ENCODE measurements around the gene TMEM45A. TPM values are rescaled to one million over a fixed set of nuclear protein-coding genes. Genes with fewer than 3 reads are reported as not detected.
"Not testable (repeated sequence)": the region's sequence is repeated elsewhere in the genome, so short reads cannot be mapped to it uniquely, and the experiment has no call there.

TMEM45A gene
- total RNA-seq, 1 donor, result 50.6 TPM

DNA sequence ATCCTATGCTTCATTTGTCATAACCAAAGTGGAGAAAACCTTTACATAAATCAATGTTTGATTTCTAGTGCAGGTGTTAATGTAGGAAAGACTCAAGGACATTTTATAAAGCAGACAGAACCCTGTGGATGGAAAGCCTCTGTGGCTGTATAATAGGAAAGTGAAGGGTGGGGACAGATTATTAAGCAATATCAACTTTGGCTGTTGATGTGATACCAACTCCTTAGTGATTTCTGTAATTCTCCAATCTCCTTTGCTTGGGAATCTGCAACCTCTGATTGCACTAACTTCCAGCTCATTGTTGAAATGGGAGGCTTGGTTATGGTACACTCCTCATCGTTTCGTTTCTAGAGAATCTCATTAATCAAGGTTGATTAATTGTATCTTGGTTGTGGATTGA lies 87.7 kb downstream of the TMEM45A start:
- TF ChIP-seq, protein P1, sequence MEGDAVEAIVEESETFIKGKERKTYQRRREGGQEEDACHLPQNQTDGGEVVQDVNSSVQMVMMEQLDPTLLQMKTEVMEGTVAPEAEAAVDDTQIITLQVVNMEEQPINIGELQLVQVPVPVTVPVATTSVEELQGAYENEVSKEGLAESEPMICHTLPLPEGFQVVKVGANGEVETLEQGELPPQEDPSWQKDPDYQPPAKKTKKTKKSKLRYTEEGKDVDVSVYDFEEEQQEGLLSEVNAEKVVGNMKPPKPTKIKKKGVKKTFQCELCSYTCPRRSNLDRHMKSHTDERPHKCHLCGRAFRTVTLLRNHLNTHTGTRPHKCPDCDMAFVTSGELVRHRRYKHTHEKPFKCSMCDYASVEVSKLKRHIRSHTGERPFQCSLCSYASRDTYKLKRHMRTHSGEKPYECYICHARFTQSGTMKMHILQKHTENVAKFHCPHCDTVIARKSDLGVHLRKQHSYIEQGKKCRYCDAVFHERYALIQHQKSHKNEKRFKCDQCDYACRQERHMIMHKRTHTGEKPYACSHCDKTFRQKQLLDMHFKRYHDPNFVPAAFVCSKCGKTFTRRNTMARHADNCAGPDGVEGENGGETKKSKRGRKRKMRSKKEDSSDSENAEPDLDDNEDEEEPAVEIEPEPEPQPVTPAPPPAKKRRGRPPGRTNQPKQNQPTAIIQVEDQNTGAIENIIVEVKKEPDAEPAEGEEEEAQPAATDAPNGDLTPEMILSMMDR (IDR thresholded peaks at IDR 0.05; ENCODE audit: insufficient read depth, low read length), result no peak
- no peak overlapping the region for H3K4me3 ChIP-seq (ENCODE audit: low read depth, low read length)
- no peak for DNase-seq (ENCODE audit: low read depth)

DNA sequence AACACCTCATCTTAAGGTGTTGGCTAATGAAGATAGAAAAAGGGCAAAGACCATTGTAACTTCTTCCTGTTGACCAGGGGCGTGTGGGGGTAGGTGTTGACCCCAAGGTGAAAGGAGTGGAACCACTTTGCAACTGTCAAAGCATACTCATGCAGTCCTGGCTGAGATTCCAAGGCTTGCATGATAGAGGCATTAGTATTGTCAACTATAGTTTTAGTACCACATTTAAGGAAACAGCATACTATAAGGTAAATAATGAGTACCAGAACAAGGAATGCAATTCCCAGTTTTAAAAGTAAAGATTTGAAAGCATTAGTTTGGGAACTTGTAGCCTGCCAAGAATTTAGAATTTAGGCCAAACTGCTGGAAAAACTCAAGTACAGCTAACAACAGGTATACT lies 89.2 kb downstream of the TMEM45A start:
- no peak overlapping the region for H3K4me3 ChIP-seq (ENCODE audit: low read depth, low read length)
- TF ChIP-seq, protein P1 (IDR thresholded peaks at IDR 0.05; ENCODE audit: insufficient read depth, low read length), result no peak
- peak; percentile 37 for DNase-seq (ENCODE audit: low read depth)

DNA sequence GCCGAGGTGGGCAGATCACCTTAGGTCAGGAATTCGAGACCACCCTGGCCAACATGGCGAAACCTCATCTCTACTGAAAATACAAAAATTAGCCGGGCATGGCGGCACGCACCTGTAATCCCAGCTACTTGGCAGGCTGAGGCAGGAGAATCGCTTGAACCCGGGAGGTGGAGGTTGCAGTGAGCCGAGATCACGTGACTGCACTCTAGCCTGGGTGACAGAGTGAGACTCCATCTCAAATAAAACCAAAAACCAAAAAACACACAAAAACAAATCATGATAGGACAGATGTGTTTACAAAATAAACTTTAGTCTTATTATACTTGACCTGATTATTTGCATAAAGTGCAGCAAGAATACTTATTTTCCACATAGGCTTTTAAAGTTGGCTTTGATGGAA lies 89.7 kb downstream of the TMEM45A start:
- DNase-seq (ENCODE audit: low read depth); H3K4me3 ChIP-seq (ENCODE audit: low read depth, low read length): not testable (repeated sequence)

DNA sequence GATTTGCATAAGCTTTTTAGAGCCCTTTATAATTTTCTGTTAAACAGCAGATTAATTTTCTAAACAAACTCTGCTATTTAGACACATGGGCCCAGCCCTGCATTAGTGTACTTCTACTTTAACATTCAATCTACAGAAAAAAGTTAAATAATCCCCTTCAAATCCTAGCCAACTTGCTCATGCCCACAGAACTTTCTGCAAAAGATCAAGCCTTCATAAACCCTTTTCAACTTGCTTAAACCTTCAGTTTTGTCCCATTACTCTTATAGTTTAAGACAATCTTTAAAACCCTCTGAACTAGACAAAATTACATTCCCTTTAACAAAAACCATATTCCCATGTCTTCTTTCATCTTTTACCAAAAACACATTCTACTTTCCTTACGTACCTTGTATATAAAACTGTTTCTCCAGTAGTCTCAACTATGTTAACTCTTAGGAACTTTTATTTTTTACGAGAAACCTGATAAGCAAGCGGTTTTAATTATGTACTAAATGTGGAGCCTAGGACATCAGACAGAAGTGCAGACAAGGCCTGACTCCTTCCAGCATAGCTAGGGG lies 91.8 kb downstream of the TMEM45A start:
- H3K4me3 ChIP-seq (ENCODE audit: low read depth, low read length), result no peak overlapping the region
- no peak for DNase-seq (ENCODE audit: low read depth)
- TF ChIP-seq, protein P1 (IDR thresholded peaks at IDR 0.05; ENCODE audit: insufficient read depth, low read length), result no peak

DNA sequence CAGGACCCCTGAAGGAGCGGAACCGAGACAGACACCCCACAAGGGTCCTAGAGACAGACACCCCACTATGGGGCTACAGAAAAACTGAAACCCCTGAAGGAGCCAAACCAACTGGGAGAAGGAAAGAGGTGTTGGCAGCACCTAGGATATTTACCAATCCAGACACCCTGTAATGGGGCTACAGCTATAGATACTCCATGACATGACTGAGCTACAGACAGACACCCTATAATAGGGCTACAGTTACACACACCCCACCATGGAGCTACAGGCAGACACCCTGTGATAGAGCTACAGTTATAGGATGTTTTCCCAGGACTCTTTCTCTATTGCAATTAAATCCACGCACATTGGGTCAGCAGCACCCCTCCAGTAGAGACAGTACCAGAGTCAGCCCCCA lies 94.4 kb downstream of the TMEM45A start:
- TF ChIP-seq, protein P1 (IDR thresholded peaks at IDR 0.05; ENCODE audit: insufficient read depth, low read length), result no peak
- H3K4me3 ChIP-seq (ENCODE audit: low read depth, low read length), result no peak overlapping the region
- DNase-seq (ENCODE audit: low read depth), result no peak

DNA sequence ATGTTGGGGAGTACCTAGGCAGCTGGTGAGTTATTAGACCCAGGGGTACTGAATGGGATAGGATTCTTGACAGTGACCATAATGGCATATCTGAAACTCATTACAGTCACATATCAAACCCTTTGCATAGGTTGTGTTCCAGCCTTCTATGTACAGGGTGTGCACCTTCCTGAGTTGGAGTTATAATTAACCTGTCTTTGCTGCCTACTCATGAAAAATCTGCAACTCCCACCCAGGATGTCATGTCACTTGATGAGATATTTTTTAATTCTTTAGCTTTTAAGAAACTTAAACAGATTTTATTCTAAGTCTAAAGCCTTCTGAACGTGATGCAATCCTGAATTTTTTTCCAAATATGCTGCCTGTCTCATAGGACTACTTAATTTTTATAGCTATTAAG lies 95.8 kb downstream of the TMEM45A start:
- no peak for DNase-seq (ENCODE audit: low read depth)
- TF ChIP-seq, protein P1 (IDR thresholded peaks at IDR 0.05; ENCODE audit: insufficient read depth, low read length), result no peak
- no peak overlapping the region for H3K4me3 ChIP-seq (ENCODE audit: low read depth, low read length)

DNA sequence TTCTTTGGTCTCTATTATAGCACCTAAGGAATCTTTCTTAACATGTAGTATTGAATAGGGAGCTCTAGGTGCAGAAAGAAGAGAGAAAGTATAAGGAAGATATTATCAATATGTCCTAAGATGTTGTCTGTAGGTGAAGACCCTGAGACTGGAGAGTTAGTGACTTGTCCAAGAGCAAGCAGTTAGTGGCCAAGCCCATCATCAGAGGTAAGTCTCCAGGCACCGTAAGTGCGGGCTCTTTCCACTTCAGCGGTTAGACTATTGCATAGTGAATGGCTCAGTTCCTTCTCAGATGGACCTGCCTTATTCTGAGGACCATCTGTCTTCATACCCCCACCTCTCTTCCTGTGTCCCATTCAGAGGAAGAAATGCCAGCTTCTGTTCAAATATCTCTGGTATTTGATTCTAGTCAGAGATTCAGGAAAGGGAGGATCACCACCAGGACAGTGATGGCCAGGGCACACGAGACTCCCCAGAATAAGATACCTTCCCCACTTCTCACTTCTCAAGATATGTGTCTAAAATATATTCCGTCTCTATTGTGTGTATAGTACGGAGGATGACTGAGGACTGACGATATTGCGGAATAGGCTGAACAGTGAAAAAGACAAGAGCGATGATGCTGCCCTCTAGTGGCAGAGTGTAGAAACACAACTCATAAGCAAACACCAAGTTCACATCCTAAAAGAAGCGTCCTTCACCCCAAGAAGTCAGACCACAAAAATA lies 97.9 kb downstream of the TMEM45A start:
- H3K4me3 ChIP-seq (ENCODE audit: low read depth, low read length), result peak overlapping the region; percentile 41
- DNase-seq (ENCODE audit: low read depth), result peak; percentile 87
- TF ChIP-seq, protein P1 (IDR thresholded peaks at IDR 0.05; ENCODE audit: insufficient read depth, low read length), result peak; percentile 80
